Activated CD4-positive, alpha-beta T cell treated with anti-CD3 and anti-CD28 coated beads, Interleukin-2, amount 50 U/mL, for 4 hours (primary cell): ENCODE data around the gene ALAS1.
"Not testable (repeated sequence)": the region's sequence is repeated elsewhere in the genome, so short reads cannot be mapped to it uniquely, and the experiment has no call there.

Source experiments
- DNase-seq, 2 experiments: peaks; one replicate each; pipeline ENCODE4 v3.0.0-alpha.2; 2020

The ALAS1 gene

DNA sequence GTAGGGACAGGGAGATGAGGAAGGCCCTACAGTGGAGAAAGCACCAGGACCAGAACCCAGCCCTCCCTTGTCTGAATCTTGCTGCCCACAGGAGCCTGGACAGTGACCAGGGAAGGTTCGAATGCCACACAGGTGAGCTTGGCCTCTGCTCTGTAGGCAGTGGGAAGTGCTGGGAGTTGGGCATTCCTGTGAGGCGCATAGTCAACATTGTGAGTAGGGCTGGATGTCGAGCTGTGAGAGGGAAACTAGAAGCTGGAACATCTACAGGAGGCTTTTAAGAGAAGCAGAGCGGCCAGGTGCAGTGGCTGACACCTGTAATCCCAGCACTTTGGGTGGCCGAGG, 20.3 kb upstream of the ALAS1 start:
- no peak for DNase-seq

DNA sequence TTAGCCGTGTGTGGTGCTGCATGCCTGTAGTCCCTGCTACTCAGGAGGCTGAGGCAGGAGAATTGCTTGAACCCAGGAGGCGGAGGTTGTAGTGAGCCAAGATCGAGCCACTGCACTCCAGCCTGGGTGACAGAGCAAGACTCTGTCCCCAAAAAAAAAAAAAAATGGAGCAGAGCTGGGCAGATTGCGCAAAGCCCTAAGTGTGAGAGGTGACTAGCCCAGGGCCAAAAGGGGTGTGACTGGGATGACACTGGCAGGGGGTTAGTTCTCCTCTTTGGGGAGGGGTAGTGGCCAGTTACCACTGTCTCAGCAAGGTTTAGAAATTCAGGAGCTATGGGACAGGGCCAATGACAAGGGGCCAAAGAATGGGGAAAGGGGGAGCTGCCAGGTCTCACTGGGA, 19.8 kb upstream of the ALAS1 start:
- not testable (repeated sequence) for DNase-seq

DNA sequence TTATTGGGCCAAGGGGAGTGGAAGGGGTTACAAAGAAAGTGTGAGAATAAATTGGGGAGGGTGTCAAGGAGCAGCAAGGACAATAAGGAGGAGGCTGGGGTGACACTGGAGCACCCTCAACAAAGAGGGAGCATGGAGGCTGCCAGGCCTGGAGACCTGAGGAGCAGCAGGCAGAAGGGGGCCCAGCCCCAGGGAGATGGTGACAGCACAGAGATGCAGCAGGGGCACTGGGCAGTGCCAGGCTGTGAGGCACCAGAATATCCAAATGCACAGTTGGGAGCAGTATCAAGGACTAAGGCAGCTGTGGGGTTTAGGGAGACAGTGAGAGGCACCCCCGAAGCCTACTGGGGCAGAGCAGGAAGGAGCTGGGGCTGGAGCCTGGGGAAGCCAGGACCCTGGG, 19.4 kb upstream of the ALAS1 start:
- no peak for DNase-seq

DNA sequence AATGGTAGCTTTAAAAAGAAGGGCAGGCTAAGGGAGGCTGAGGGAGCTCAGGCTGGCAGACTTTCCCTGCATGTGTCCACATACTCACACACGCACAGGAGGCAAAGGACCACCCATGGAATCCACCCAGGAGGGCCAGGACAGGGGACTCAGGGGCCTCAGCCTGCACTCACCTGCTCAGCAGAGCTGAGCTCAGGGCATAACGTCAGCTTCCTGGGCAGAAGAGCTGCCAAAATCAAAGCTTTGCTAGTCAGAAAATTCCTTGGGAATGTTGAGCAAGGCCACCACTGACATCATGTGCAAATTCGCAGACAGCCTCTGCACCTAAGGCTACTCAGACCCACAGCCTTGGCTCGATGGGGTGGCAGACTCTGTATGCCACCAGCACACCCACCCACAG, 16.4 kb upstream of the ALAS1 start:
- no peak for DNase-seq

DNA sequence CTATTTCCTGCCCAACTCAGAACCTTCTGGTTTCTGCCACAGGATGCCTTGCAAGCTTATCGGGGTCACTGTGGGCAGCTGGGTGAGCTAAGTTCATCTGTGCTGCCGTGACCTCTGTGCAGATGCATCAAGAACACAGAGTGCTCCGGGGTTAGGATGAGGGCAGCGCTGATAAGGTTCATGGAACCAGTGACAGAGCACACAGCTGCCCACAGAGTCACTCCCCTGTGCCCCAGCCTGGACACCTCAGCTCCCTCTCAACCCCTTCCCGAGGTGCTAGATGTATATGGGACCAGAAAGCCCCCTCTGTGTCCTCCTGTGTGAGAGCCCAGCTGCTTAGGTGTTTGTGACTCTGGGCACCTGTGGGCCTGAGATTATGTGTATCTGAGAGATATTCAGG, 15.8 kb upstream of the ALAS1 start:
- DNase-seq = no peak

GRCh38 chr3:52182691-52183090, 15.3 kb upstream of the ALAS1 start:
- no peak for DNase-seq

DNA sequence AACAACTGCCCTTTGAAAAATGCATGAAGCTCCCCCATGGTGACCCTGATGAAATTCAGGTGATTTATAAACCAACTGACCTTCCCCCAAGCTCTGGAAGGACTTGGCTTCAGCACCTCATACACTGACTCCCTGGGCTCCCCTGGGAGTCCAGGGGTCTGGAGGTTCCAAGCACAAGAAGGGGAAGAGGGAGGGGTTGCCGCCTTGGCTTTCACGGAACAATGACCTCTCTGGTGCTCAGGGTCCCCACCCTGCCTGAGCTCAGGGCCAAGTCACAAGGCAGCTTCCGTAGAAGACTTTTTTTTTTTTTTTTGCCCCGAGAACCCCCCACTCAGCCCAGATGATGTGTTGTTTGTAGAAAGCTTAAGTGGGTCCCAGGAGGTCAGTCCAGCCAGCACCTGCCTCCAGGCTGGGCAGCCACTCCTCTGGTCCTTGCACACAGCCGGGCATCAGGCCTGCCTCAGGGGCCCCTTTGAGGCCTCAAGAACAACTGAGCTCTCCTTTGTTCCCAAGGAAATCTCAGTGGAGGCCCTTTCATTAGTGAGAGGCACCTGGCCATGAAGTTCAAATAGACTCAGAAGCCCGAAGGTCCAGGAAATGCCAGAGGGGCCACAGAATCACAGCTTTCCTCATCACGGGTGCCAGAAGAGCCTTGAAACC, 14.0 kb upstream of the ALAS1 start:
- DNase-seq = no peak

GRCh38 chr3:52184690-52185089, 13.3 kb upstream of the ALAS1 start:
- no peak for DNase-seq

DNA sequence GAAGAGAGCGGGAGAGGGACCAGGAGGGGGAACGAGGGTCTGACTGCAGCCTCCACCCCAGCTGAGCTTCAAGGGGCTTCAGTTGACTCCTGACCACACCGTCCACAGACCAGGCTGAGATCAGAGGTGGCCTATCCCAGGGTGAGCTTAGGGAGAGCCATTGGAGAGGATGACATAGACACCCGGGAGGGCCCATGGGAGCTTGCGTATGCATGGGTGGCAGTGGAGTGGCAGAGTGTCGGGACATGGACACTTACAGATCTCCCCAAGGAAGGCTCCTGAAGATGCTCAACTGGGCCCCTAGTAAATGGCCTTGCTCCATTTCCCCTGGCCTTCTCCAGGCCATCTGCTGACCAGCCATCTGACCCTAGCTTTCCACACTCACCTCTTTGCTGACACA, 12.6 kb upstream of the ALAS1 start:
- no peak for DNase-seq

DNA sequence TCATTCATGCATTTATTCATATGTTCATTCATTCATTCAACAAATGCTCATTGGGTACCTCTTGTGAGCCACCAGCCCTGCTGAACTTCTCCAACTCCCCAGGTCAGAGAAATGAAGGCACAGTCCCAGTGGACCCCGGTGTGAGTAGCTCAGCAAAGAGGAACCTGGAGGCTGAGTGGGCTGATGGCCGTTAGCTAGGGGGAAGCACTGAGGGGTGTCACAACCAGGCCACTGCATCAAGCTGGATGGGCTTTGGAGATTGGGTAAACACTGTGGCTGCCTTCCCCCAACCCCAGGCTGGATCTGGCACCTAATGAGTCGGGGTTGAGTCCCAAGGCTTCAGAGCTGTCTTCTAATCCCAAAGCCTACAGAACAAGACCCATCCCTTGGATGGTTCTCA, 12.1 kb upstream of the ALAS1 start:
- DNase-seq = no peak

GRCh38 chr3:52186729-52187128, 11.2 kb upstream of the ALAS1 start:
- DNase-seq = no peak

DNA sequence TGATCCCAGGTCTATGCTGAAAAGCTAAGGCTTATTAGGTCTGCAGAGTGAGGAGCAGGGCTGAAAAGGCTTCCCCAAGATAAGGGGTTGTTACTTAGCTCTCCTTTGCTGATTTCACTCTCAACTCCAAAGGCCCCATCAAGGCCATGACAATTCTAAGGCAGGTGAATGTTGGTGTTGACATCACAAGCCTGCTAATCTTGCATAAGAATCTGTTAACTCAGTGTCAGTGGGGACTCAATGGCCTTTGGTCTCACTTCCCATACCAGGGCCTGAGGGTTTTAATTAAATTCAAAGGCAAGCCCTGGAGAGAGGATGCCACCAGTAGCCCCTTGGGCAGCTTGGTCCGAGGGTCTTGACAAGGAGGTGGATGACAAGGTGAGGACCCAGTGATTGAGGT, 9.4 kb upstream of the ALAS1 start:
- no peak for DNase-seq

GRCh38 chr3:52190294-52191074, 7.5 kb upstream of the ALAS1 start:
- no peak for DNase-seq

GRCh38 chr3:52191663-52192062, 6.3 kb upstream of the ALAS1 start:
- DNase-seq = no peak

- DNase-seq = no peak
These were observed 4.9 kb upstream of the ALAS1 start for GRCh38 chr3:52193065-52193464.

DNA sequence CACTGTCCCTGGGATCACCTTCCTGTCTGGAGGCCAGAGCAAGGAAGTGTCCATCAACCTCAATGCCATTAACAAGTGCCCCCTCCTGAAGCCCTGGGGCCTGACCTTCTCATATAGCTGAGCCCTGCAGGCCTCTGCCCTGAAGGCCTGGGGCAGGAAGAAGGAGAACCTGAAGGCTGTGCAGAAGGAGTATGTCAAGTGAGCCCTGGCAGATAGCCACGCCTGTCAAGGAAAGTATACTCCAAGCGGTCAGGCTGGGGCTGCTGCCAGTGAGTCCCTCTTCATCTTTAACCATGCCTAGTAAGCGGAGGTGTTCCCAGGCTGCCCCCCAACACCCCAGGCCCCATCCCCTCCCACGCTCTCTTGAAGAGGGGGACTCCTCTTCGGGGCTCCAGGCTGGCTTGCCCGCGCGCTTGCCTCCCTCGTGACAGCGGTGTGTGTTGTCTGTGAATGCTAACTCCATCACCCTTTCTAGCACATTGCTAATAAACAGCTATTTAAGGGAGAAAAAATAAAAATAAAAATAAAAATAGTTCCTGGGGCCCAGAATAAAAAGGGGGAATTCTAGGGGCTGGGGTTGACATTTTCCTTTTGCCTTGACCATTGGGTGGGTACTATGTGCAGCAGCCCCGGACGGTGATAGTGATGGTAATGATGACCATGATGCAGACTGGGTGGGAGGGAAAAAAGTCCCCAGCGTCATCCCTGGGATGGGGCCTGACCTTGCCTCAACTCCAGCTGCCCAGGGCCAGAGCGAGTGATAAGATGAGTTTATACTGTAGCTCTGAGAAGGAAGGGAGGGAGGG, 3.3 kb upstream of the ALAS1 start:
- no peak for DNase-seq

- DNase-seq = no peak
These were observed 2.7 kb upstream of the ALAS1 start for GRCh38 chr3:52195291-52195597.

DNA sequence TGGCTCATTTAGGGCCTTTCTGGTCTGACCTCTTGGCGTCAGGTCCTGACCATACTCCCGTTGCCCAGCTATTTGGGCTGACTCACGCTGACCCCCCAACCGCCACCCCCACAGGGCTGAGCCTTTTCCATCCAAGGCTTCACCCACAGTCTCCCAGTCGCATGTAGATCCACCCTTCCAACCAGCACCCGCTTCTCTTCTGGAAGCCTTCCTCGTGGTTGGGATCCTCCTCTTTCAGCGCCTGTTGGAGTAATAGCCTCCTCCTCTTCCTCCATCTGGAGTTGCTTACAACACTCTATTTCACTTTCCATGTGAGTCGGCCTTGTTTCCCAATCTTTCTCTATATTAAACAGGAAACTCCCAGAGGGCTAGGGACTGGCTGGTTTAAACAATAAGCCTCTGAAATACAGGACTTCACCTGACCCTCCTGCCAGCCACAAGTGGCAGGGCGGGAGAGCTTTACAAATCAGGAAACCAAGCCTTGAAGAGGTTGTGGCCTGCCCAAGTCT, 2.1 kb upstream of the ALAS1 start:
- no peak for DNase-seq

GRCh38 chr3:52196977-52197376, 983 bp upstream of the ALAS1 start:
- DNase-seq = no peak

GRCh38 chr3:52197499-52197841, 490 bp upstream of the ALAS1 start:
- no peak for DNase-seq

DNA sequence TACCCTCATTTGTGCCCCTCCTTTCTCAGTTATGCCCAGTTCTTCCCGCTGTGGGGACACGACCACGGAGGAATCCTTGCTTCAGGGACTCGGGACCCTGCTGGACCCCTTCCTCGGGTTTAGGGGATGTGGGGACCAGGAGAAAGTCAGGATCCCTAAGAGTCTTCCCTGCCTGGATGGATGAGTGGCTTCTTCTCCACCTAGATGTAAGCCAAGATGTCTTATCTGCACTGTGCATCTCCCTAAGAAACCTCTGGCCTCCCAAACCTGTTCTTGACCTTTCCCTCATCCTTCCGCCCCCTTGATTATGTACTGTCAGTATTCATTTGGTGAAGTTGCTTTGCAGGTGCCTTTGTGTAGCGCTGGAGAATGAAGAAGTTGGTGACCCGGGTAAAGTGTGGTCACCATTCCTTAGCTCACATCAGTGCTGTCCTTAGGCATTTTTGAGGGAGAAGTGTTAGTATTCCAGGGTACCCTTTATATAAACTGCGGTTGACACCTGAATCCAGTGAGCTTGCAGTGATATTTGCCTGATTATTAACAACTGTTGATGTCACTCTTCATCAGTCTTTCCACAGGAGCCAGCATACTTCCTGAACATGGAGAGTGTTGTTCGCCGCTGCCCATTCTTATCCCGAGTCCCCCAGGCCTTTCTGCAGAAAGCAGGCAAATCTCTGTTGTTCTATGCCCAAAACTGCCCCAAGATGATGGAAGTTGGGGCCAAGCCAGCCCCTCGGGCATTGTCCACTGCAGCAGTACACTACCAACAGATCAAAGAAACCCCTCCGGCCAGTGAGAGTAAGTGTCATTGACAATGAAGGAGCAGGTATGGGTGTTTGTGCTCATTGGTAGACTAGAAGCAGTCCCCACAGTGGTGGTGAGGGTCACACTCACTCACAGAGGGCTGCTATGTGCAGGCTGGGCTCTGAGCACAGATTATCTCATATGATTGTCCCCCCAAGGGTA, 966 bp downstream of the ALAS1 start:
- no peak for DNase-seq

DNA sequence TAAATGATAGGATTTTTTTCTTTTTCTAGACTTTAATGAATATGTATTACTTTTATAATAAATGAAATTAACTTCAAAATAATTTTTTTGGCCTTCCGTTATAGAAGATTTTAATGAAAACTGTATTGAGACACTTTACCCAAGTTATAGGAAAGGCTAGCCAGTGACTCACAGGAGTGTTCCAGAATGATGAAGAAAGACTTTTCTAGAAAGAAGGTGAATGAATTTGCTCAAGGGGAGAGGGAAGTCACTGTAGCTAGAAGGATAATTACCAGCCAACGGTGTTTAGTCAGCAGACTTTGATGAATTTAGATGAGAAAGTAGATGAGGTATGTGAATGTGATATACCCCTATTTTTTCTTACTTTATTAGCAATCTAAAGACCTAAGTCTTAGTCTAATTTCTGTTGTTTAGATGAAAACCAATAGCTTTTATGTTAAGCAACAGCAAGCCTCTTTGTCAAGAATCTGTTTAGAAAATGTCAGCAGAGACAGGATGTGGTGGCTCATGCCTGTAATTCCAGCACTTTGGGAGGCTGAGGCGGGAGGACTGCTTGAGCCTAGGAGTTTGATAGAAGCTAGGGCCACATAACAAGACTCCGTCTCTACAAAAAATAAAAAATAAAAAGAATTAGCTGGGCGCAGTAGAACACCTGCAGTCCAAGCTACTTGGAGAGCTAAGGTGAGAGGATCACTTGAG, 3.2 kb downstream of the ALAS1 start:
- DNase-seq = no peak
